ENCODE measurements around the gene NATD1. TPM values are rescaled to one million over a fixed set of nuclear protein-coding genes. Genes with fewer than 3 reads are reported as not detected.

NATD1 gene
- polyA plus RNA-seq, 1 of the 3 experiments (the other 2 are of a cell fraction): 3.9 TPM

GRCh38 chr17:21218101-21218500 is 35.1 kb downstream of the NATD1 start:
- Histone ChIP-seq H3K27ac (ENCODE audit: low read depth in 2 of 2, low read length in 1 of 2) (no peak overlapping the region), H3K4me3 (ENCODE audit: low read depth in 2 of 2, low read length in 1 of 2) (no peak overlapping the region), H3K9me3 (no peaks in the 10 kb centered on the region), H3K4me2 (no peak overlapping the region), H4K20me1 (ENCODE audit: insufficient read depth) (peaks cover 1% of the 10 kb centered on the region), H3K4me1 (ENCODE audit: control insufficient read depth in 1 of 2, insufficient read depth in 2 of 2, low read depth in 1 of 2, low read length in 1 of 2) (peaks cover 0 to 8% of the 10 kb centered on the region in 2 experiments; a peak in 1 of 4 replicates), H3K36me3 (replicated peaks in 1 of 2; ENCODE audit: control insufficient read depth in 1 of 2, insufficient read depth in 2 of 2, low read length in 1 of 2) (peaks cover 2 to 8% of the 10 kb centered on the region in 2 experiments), H3K9me2 (no peaks in the 10 kb centered on the region), H3K27me3 (ENCODE audit: insufficient read depth) (no peaks in the 10 kb centered on the region), H2AFZ (ENCODE audit: low read depth) (no peak overlapping the region), H3K9ac (no peak overlapping the region), H3K79me2 (ENCODE audit: insufficient read depth) (peaks cover 55% of the 10 kb centered on the region), H3F3A (replicated peaks; ENCODE audit: insufficient read depth) (no peaks in the 10 kb centered on the region)
- ChIA-PET POLR2A (no interaction called here), CTCF (no interaction called here)
- DNase-seq: peak; percentile 54
- no peak for TF ChIP-seq CHD2 (IDR thresholded peaks at IDR 0.05; ENCODE audit: low read length, partially characterized antibody)
- no peak for TF ChIP-seq EP300 (IDR thresholded peaks at IDR 0.05; ENCODE audit: borderline replicate concordance in 1 of 2, low read depth in 1 of 2, low read length in 1 of 2)
- no peak for TF ChIP-seq ELF1 (IDR thresholded peaks at IDR 0.05)
- TF ChIP-seq RAD21 (IDR thresholded peaks at IDR 0.05; ENCODE audit: low read length): peak; percentile 26; the same call in 1 of the 2 replicates
- WGBS (ENCODE audit: low lambda C conversion rate): 74% methylated on average over 2 of the region's 3 CpGs

DNA sequence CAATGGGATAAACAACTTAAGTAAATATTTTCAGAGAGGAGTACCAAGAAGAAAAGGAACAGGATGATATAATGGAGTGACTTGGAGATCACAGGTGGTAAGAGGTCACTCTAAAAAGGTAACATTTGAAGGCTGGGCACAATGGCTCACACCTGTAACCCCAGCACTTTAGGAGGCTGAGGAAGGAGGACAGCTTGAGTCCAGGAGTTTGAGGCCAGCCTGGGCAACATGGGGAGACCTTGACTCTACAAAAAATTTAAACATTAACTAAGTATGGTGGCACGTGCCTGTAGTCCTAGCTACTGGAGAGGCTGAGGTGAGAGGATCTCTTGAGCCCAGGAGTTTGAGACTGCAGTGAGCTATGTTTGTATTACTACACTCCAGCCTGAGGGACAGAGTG is 35.9 kb downstream of the NATD1 start:
- no peak overlapping the region for H3K4me2 ChIP-seq
- 69% methylated on average over 1 of the region's 1 CpG for WGBS (ENCODE audit: low lambda C conversion rate)
- H2AFZ ChIP-seq (ENCODE audit: low read depth): no peak overlapping the region
- H3K27me3 ChIP-seq (ENCODE audit: insufficient read depth): no peaks in the 10 kb centered on the region
- no peaks in the 10 kb centered on the region for H3F3A ChIP-seq (replicated peaks; ENCODE audit: insufficient read depth)
- ChIA-PET CTCF (interaction anchor here (0.9 kb wide), 1 partner anchor 98 kb away, joined by 3 read pairs; no protein-coding TSS in a partner anchor), POLR2A (no interaction called here)
- no peak overlapping the region for H3K9ac ChIP-seq
- H3K9me3 ChIP-seq: no peaks in the 10 kb centered on the region
- peaks cover 2 to 8% of the 10 kb centered on the region in 2 experiments for H3K36me3 ChIP-seq (replicated peaks in 1 of 2; ENCODE audit: control insufficient read depth in 1 of 2, insufficient read depth in 2 of 2, low read length in 1 of 2)
- H3K9me2 ChIP-seq: no peaks in the 10 kb centered on the region
- DNase-seq: no peak
- no peak overlapping the region for H3K27ac ChIP-seq (ENCODE audit: low read depth in 2 of 2, low read length in 1 of 2)
- no peak overlapping the region for H3K4me3 ChIP-seq (ENCODE audit: low read depth in 2 of 2, low read length in 1 of 2)
- peaks cover 9% of the 10 kb centered on the region for H4K20me1 ChIP-seq (ENCODE audit: insufficient read depth)
- TF ChIP-seq NFIC (IDR thresholded peaks at IDR 0.05; ENCODE audit: borderline replicate concordance): no peak
- no peak for TF ChIP-seq TEAD4 (IDR thresholded peaks at IDR 0.05; ENCODE audit: borderline replicate concordance, insufficient read depth)
- no peak for TF ChIP-seq REST (IDR thresholded peaks at IDR 0.05; ENCODE audit: low read depth, low read length)
- no peak for TF ChIP-seq RFX5 (IDR thresholded peaks at IDR 0.05; ENCODE audit: low read length)
- TF ChIP-seq RCOR1 (IDR thresholded peaks at IDR 0.05; ENCODE audit: low read length): no peak
- TF ChIP-seq FOXM1 (IDR thresholded peaks at IDR 0.05; ENCODE audit: low read depth): no peak
- no peak for TF ChIP-seq NRF1 (IDR thresholded peaks at IDR 0.05; ENCODE audit: low read depth, low read length)
- no peak for TF ChIP-seq POLR2AphosphoS5 (IDR thresholded peaks at IDR 0.05; ENCODE audit: low read depth, low read length)
- no peak for TF ChIP-seq USF1 (IDR thresholded peaks at IDR 0.05; ENCODE audit: borderline replicate concordance, low read depth)
- TF ChIP-seq, protein P1, sequence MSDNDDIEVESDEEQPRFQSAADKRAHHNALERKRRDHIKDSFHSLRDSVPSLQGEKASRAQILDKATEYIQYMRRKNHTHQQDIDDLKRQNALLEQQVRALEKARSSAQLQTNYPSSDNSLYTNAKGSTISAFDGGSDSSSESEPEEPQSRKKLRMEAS (IDR thresholded peaks at IDR 0.05; ENCODE audit: low read depth): no peak
- TF ChIP-seq, protein P2, sequence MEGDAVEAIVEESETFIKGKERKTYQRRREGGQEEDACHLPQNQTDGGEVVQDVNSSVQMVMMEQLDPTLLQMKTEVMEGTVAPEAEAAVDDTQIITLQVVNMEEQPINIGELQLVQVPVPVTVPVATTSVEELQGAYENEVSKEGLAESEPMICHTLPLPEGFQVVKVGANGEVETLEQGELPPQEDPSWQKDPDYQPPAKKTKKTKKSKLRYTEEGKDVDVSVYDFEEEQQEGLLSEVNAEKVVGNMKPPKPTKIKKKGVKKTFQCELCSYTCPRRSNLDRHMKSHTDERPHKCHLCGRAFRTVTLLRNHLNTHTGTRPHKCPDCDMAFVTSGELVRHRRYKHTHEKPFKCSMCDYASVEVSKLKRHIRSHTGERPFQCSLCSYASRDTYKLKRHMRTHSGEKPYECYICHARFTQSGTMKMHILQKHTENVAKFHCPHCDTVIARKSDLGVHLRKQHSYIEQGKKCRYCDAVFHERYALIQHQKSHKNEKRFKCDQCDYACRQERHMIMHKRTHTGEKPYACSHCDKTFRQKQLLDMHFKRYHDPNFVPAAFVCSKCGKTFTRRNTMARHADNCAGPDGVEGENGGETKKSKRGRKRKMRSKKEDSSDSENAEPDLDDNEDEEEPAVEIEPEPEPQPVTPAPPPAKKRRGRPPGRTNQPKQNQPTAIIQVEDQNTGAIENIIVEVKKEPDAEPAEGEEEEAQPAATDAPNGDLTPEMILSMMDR (IDR thresholded peaks at IDR 0.05): no peak
- TF ChIP-seq SMC3 (IDR thresholded peaks at IDR 0.05; ENCODE audit: low read depth, low read length): no peak
- TF ChIP-seq TAF1 (IDR thresholded peaks at IDR 0.05; ENCODE audit: borderline replicate concordance, low read depth, low read length): no peak
- H3K79me2 ChIP-seq (ENCODE audit: insufficient read depth): peaks cover 62% of the 10 kb centered on the region
- H3K4me1 ChIP-seq (ENCODE audit: control insufficient read depth in 1 of 2, insufficient read depth in 2 of 2, low read depth in 1 of 2, low read length in 1 of 2): peaks cover 7 to 15% of the 10 kb centered on the region in 2 experiments; a peak in 2 of 4 replicates

Data from SK-N-SH (cell line).